B cell (primary cell): ENCODE measurements around the gene PPARD. TPM values are rescaled to one million over a fixed set of nuclear protein-coding genes. Genes with fewer than 3 reads are reported as not detected.

Experiments
- ATAC-seq: fragments of 200-7000 bp; cut with Tn5 transposase; one replicate; pipeline ENCODE4 v1.10.0; 2021; ENCODE audit warnings: low read depth, mild to moderate bottlenecking, moderate number of reproducible peaks, moderate library complexity
- CTCF ChIA-PET: fragments of 350-600 bp; sonication (Branson Sonifier 250); formaldehyde crosslinking; loops from one replicate; lab custom pipeline; 2021; ENCODE audit warnings: antibody characterized with exemption, inconsistent platforms; lab: Charles Lee
- POLR2A ChIA-PET: fragments of 350-600 bp; sonication (Branson Sonifier 250); formaldehyde crosslinking; loops from one replicate; lab custom pipeline; 2021; ENCODE audit warnings: antibody characterized with exemption; lab: Charles Lee
- DNase-seq: peaks from one replicate; pipeline ENCODE4 v3.0.0; 2013
- H2AFZ ChIP-seq: 2 replicates; pipeline ENCODE4 v1.6.1; 2012; ENCODE audit warnings: mild to moderate bottlenecking, low read depth, low read length; ENCODE audit not compliant: insufficient read depth, poor library complexity, severe bottlenecking
- H3K27ac ChIP-seq, 2 donors: 1 replicate in 1 of 2; 2 replicates in 1 of 2; pipeline ENCODE4 v1.5.1; 2012 to 2013; ENCODE audit warnings: low read length in 2 of 2, mild to moderate bottlenecking in 2 of 2, moderate library complexity in 1 of 2
- H3K27me3 ChIP-seq, 4 experiments: fragments of 200-600 bp in 1 of 4; sonication (generic) in 1 of 4; replicated peaks in 1 of 4; 1 replicate in 2 of 4; 2 replicates in 2 of 4; pipeline versions ENCODE4 v1.6.1 to v1.7.0; 2013 to 2016; ENCODE audit warnings: low read length in 3 of 4, mild to moderate bottlenecking in 2 of 4, mixed read lengths in 1 of 4, moderate library complexity in 1 of 4; ENCODE audit not compliant: insufficient read depth in 4 of 4, control insufficient read depth in 3 of 4; ENCODE audit errors: control extremely low read depth in 1 of 4
- H3K36me3 ChIP-seq, 2 experiments: replicated peaks in 1 of 2; 1 replicate in 1 of 2; 2 replicates in 1 of 2; pipeline versions ENCODE4 v1.6.1 to v1.7.1; 2013; ENCODE audit warnings: low read length in 1 of 2; ENCODE audit not compliant: insufficient read depth in 2 of 2, control insufficient read depth in 1 of 2; ENCODE audit errors: control extremely low read depth in 1 of 2, extremely low read depth in 1 of 2
- H3K4me1 ChIP-seq, 2 donors: fragments of 200-600 bp in 1 of 2; sonication (generic) in 1 of 2; 1 replicate in 1 of 2; 2 replicates in 1 of 2; pipeline versions ENCODE4 v1.5.1 to v1.6.1; 2013 to 2017; ENCODE audit warnings: low read length in 2 of 2; ENCODE audit not compliant: control insufficient read depth in 2 of 2, insufficient read depth in 2 of 2
- H3K4me2 ChIP-seq: replicated peaks from 2 replicates; pipeline ENCODE3; 2012; ENCODE audit warnings: mild to moderate bottlenecking, low read depth, low read length; ENCODE audit not compliant: poor library complexity, severe bottlenecking
- H3K4me3 ChIP-seq, 5 experiments: fragments of 200-600 bp in 1 of 5; sonication (generic) in 1 of 5; 1 replicate in 3 of 5; 2 replicates in 2 of 5; pipeline versions ENCODE4 v1.5.1 to v1.7.0; 2011 to 2016; ENCODE audit warnings: low read length in 4 of 5, mild to moderate bottlenecking in 4 of 5, low read depth in 2 of 5, control low read depth in 1 of 5, moderate library complexity in 1 of 5; ENCODE audit not compliant: insufficient read depth in 1 of 5; ENCODE audit errors: control extremely low read depth in 1 of 5, extremely low read depth in 1 of 5
- H3K79me2 ChIP-seq: fragments of 200-600 bp; sonication (generic); one replicate; pipeline ENCODE4 v1.6.0; 2016; ENCODE audit warnings: low read length; ENCODE audit not compliant: control insufficient read depth, insufficient read depth
- H3K9ac ChIP-seq: fragments of 200-600 bp; sonication (generic); 2 replicates; pipeline ENCODE4 v1.6.1; 2017; ENCODE audit warnings: mild to moderate bottlenecking, low read length, moderate library complexity
- H3K9me3 ChIP-seq, 3 donors: one replicate each; pipeline versions ENCODE4 v1.6.1 to v1.7.1; 2013; ENCODE audit warnings: low read length in 2 of 3; ENCODE audit not compliant: control insufficient read depth in 2 of 3, insufficient read depth in 1 of 3; ENCODE audit errors: control extremely low read depth in 1 of 3
- H4K20me1 ChIP-seq: 2 replicates; pipeline ENCODE4 v1.6.0; 2012; ENCODE audit warnings: mild to moderate bottlenecking, low read length; ENCODE audit not compliant: insufficient read depth, control insufficient read depth, poor library complexity, severe bottlenecking
- H3K27ac Mint-ChIP-seq: one replicate; pipeline ENCODE4 v1.8.0; 2021; ENCODE audit warnings: mixed read lengths
- H3K27me3 Mint-ChIP-seq: one replicate; pipeline ENCODE4 v1.8.0; 2021; ENCODE audit warnings: mixed read lengths
- H3K4me1 Mint-ChIP-seq: one replicate; pipeline ENCODE4 v1.8.0; 2021; ENCODE audit warnings: mixed read lengths
- H3K4me3 Mint-ChIP-seq: one replicate; pipeline ENCODE4 v1.8.0; 2021; ENCODE audit warnings: mixed read lengths
- H3K9me3 Mint-ChIP-seq: one replicate; pipeline ENCODE4 v1.8.0; 2022; ENCODE audit warnings: mixed read lengths; ENCODE audit not compliant: insufficient read depth
- CTCF ChIP-seq: fragments of 200-600 bp; IDR thresholded peaks from one replicate; pipeline ENCODE4 v1.8.0; 2022; ENCODE audit warnings: antibody characterized with exemption, mild to moderate bottlenecking
- EZH2 ChIP-seq: IDR thresholded peaks from 2 replicates; pipeline ENCODE4 v1.6.1; 2012; ENCODE audit warnings: borderline replicate concordance, low read depth, mild to moderate bottlenecking, moderate library complexity, low read length; ENCODE audit not compliant: insufficient read depth, poor library complexity, severe bottlenecking
- WGBS: methylation state at CpG from one replicate; pipeline ENCODE4 v1.1.5; 2013; ENCODE audit warnings: missing lambda C conversion rate; ENCODE audit not compliant: insufficient coverage; 5-methylcytosine and 5-hydroxymethylcytosine counted together
- intact Hi-C: fragments of 100-400 bp; cut with micrococcal nuclease; formaldehyde crosslinking; loops from one replicate; pipeline ENCODE4 v1.10.0; 2022
- polyA plus RNA-seq: library from polyadenylated mRNA; depleted of rRNA; stranded (reverse); fragments of >200 nt; gene quantifications from 2 replicates; pipeline ENCODE4 v1.2.3, GENCODE V29; 2012
- total RNA-seq, 2 donors: library from RNA; stranded (reverse); fragments of 120-200 nt in 1 of 2; gene quantifications; 1 replicate in 1 of 2; 2 replicates in 1 of 2; pipeline versions ENCODE4 v1.2.3 to v1.2.4, GENCODE V29; 2013 to 2022

PPARD gene
- total and polyA plus RNA-seq, 2 donors (not counting 1 experiment from before 2014, with no cell fraction given) = 37.9 to 38.9 TPM

- H3K4me1 ChIP-seq = peaks cover 6 to 10% of the 10 kb centered on the region in 2 donors
- no peaks in the 10 kb centered on the region for H3K79me2 ChIP-seq
- intact Hi-C loops = no loop called here
- DNase-seq = no peak
- peaks cover 10% of the 10 kb centered on the region for H3K9me3 Mint-ChIP-seq
- no peak overlapping the region for H2AFZ ChIP-seq
- H3K36me3 ChIP-seq = peaks cover 0 to 40% of the 10 kb centered on the region in 2 experiments
- peaks cover 13% of the 10 kb centered on the region for H3K4me1 Mint-ChIP-seq
- H3K27ac Mint-ChIP-seq = no peak overlapping the region
- no peaks in the 10 kb centered on the region for H3K27me3 ChIP-seq
- H3K9me3 ChIP-seq = peaks cover 2 to 28% (median 25%) of the 10 kb centered on the region in 3 donors
- H3K4me3 ChIP-seq = no peak overlapping the region
- no peak for ATAC-seq
- no peak overlapping the region for H3K4me2 ChIP-seq
- H3K9ac ChIP-seq = no peak overlapping the region
- no peaks in the 10 kb centered on the region for H4K20me1 ChIP-seq
- WGBS = 100% methylated on average over 2 of the region's 9 CpGs
- CTCF ChIA-PET = interaction anchor here (0.5 kb wide), 1 partner anchor 133 kb away, joined by 3 read pairs; no protein-coding TSS in a partner anchor
- TF ChIP-seq CTCF (no peak), EZH2 (no peak)
- POLR2A ChIA-PET = no interaction called here
- no peak overlapping the region for H3K4me3 Mint-ChIP-seq
- H3K27ac ChIP-seq = no peak overlapping the region
- H3K27me3 Mint-ChIP-seq = no peaks in the 10 kb centered on the region
Measured at GRCh38 chr6:35427851-35428321, 85.5 kb downstream of the PPARD start.

- Mint-ChIP-seq H3K27me3 (no peaks in the 10 kb centered on the region), H3K4me1 (peaks cover 13% of the 10 kb centered on the region), H3K4me3 (no peak overlapping the region), H3K9me3 (peaks cover 10% of the 10 kb centered on the region), H3K27ac (no peak overlapping the region)
- Histone ChIP-seq H2AFZ (no peak overlapping the region), H4K20me1 (no peaks in the 10 kb centered on the region), H3K4me3 (no peak overlapping the region), H3K27ac (no peak overlapping the region), H3K27me3 (no peaks in the 10 kb centered on the region), H3K9me3 (peaks cover 2 to 28% (median 25%) of the 10 kb centered on the region in 3 donors), H3K4me2 (no peak overlapping the region), H3K79me2 (no peaks in the 10 kb centered on the region), H3K9ac (no peak overlapping the region), H3K4me1 (peaks cover 6 to 10% of the 10 kb centered on the region in 2 donors), H3K36me3 (peaks cover 0 to 39% of the 10 kb centered on the region in 2 experiments)
- ATAC-seq (no peak), DNase-seq (no peak)
- CTCF ChIA-PET = interaction anchor here (0.5 kb wide), 1 partner anchor 133 kb away, joined by 3 read pairs; no protein-coding TSS in a partner anchor
- intact Hi-C loops = no loop called here
- 94% methylated on average over 6 of the region's 10 CpGs for WGBS
- TF ChIP-seq CTCF (no peak), EZH2 (no peak)
- POLR2A ChIA-PET = no interaction called here
Measured at GRCh38 chr6:35428421-35429149, 86.2 kb downstream of the PPARD start.
